Epithelial cell of prostate (primary cell): ENCODE measurements around the gene C11orf91.

Experiments
- DNase-seq: peaks from one replicate; pipeline ENCODE4 v3.0.0-alpha.2; 2011; ENCODE audit warnings: low read depth, low spot score
- H3K27ac ChIP-seq: fragments of 450-650 bp; 2 replicates; pipeline ENCODE4 v1.5.1; 2017; ENCODE audit warnings: mild to moderate bottlenecking

Gene C11orf91

GRCh38 chr11:33699515-33700062 is 1.0 kb downstream of the C11orf91 start:
- no peak for DNase-seq
- peak overlapping the region; percentile 100 for H3K27ac ChIP-seq

- no peak for DNase-seq
- H3K27ac ChIP-seq = peak overlapping the region; percentile 100
Measured at GRCh38 chr11:33698921-33699320, 1.7 kb downstream of the C11orf91 start.

- H3K27ac ChIP-seq = peak overlapping the region; percentile 100
- no peak for DNase-seq
Measured at GRCh38 chr11:33697997-33698396, 2.6 kb downstream of the C11orf91 start.

- H3K27ac ChIP-seq = peak overlapping the region; percentile 100
- DNase-seq = no peak
Measured at GRCh38 chr11:33696931-33697638, 3.5 kb downstream of the C11orf91 start.

- no peak for DNase-seq
Measured at GRCh38 chr11:33696411-33696810, 4.2 kb downstream of the C11orf91 start.

GRCh38 chr11:33695051-33695566 is 5.5 kb downstream of the C11orf91 start:
- peak overlapping the region; percentile 100 for H3K27ac ChIP-seq
- DNase-seq = no peak

More at GRCh38 chr11:33696411-33696810, 4.2 kb downstream of the C11orf91 start:
- peak overlapping the region; percentile 100 for H3K27ac ChIP-seq

GRCh38 chr11:33694346-33695050 is 6.1 kb downstream of the C11orf91 start:
- DNase-seq = no peak
- H3K27ac ChIP-seq = peak overlapping the region; percentile 100

GRCh38 chr11:33692541-33692940 is 8.1 kb downstream of the C11orf91 start:
- no peak for DNase-seq

GRCh38 chr11:33692013-33692504 is 8.6 kb downstream of the C11orf91 start:
- peak overlapping the region; percentile 100 for H3K27ac ChIP-seq
- DNase-seq = peak; percentile 92

More at GRCh38 chr11:33692541-33692940, 8.1 kb downstream of the C11orf91 start:
- H3K27ac ChIP-seq = peak overlapping the region; percentile 100

- peak overlapping the region; percentile 100 for H3K27ac ChIP-seq
- DNase-seq = no peak
Measured at GRCh38 chr11:33691066-33691864, 9.4 kb downstream of the C11orf91 start.

- peak; percentile 100 for DNase-seq
- peak overlapping the region; percentile 100 for H3K27ac ChIP-seq
Measured at GRCh38 chr11:33690290-33691065, 10.1 kb downstream of the C11orf91 start.

- DNase-seq = no peak
- peak overlapping the region; percentile 100 for H3K27ac ChIP-seq
Measured at GRCh38 chr11:33689501-33689900, 11.1 kb downstream of the C11orf91 start.

GRCh38 chr11:33689085-33689484 is 11.5 kb downstream of the C11orf91 start:
- H3K27ac ChIP-seq = peak overlapping the region; percentile 100
- DNase-seq = peak; percentile 89

- H3K27ac ChIP-seq = peak overlapping the region; percentile 100
- no peak for DNase-seq
Measured at GRCh38 chr11:33687733-33688479, 12.7 kb downstream of the C11orf91 start.

GRCh38 chr11:33685082-33685481 is 15.5 kb downstream of the C11orf91 start:
- no peak overlapping the region for H3K27ac ChIP-seq
- no peak for DNase-seq

- no peak overlapping the region for H3K27ac ChIP-seq
Measured at GRCh38 chr11:33684003-33684706, 16.5 kb downstream of the C11orf91 start.

GRCh38 chr11:33682446-33682845 is 18.2 kb downstream of the C11orf91 start:
- H3K27ac ChIP-seq = peak overlapping the region; percentile 29
- peak; percentile 70 for DNase-seq

More at GRCh38 chr11:33684003-33684706, 16.5 kb downstream of the C11orf91 start:
- no peak for DNase-seq

GRCh38 chr11:33682019-33682418 is 18.6 kb downstream of the C11orf91 start:
- H3K27ac ChIP-seq = peak overlapping the region; percentile 29
- DNase-seq = no peak
